Peyer's patch (tissue), 4 donors: ENCODE results near the gene AGTPBP1. TPM values are rescaled to one million over a fixed set of nuclear protein-coding genes. Genes with fewer than 3 reads are reported as not detected.
A peak's percentile ranks its signal among the peaks of the same experiment; 100 is the strongest.

Experiments used
- DNase-seq, 3 donors: peaks; one replicate each; pipeline ENCODE4 v3.0.0-alpha.2; 2017 to 2019
- H3K27ac ChIP-seq, 4 donors: fragments of 200-600 bp; sonication (generic); one replicate each; pipeline ENCODE4 v1.5.1; 2016 to 2019
- H3K27me3 ChIP-seq, 2 donors: fragments of 200-600 bp; sonication (generic); one replicate each; pipeline ENCODE4 v1.5.1; 2019
- H3K36me3 ChIP-seq, 3 donors: fragments of 200-600 bp; sonication (generic); one replicate each; pipeline ENCODE4 v1.5.1; 2016 to 2019
- H3K4me1 ChIP-seq, 4 donors: fragments of 200-600 bp; sonication (generic); one replicate each; pipeline ENCODE4 v1.5.1; 2016 to 2019
- H3K4me3 ChIP-seq, 4 donors: fragments of 200-600 bp; sonication (generic); 1 replicate in 3 of 4; 2 replicates in 1 of 4; pipeline ENCODE4 v1.5.1; 2016 to 2019; ENCODE audit warnings: mild to moderate bottlenecking in 1 of 4
- H3K9me3 ChIP-seq, 4 donors: fragments of 200-600 bp; sonication (generic); one replicate each; pipeline ENCODE4 v1.5.1; 2016 to 2019; ENCODE audit warnings: mild to moderate bottlenecking in 1 of 4
- POLR2A ChIP-seq, 2 donors: fragments of 450-650 bp; IDR thresholded peaks; one replicate each; pipeline ENCODE4 v1.5.1; 2017; ENCODE audit warnings: antibody characterized with exemption in 2 of 2, mild to moderate bottlenecking in 2 of 2, moderate library complexity in 2 of 2
- total RNA-seq, 4 donors: library from RNA; depleted of rRNA; stranded (reverse); fragments of >200 nt; gene quantifications; one replicate each; pipeline ENCODE4 v1.1.0, GENCODE V29; 2016
- TF ChIP-seq, protein P1 (sequence below), 6 experiments: fragments of 450-650 bp in 4 of 6; fragments of 200-600 bp in 2 of 6; sonication (generic) in 1 of 6; IDR thresholded peaks; one replicate each; pipeline ENCODE4 v1.5.1; 2017 to 2019; ENCODE audit warnings: antibody characterized with exemption in 6 of 6, mild to moderate bottlenecking in 3 of 6, moderate library complexity in 1 of 6

AGTPBP1 gene
- total RNA-seq, 4 donors from 2014 or later: 9.1 to 42.9 (median 13.0) TPM

DNA sequence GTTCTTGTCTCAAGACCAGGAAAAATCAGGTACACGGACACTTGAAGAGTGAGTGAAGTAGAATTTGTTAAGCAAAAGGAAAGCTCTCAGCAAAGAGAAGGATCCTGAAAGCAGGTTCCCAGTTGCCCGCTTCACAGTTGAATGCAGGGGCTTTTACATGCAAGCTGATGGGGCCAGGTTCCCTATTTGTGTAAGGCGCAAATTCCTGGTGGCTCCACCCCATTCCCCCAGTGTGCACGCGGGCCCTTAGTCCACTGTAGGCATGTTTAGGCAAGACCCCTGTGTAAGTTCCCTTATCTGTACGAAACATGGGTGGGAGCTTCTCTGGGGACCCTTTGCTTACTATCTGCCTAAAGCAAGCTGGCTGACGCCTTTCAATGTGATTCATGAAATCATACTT, 2.7 kb upstream of the AGTPBP1 start:
- peaks cover 0 to 8% (median 0%) of the 10 kb centered on the region in 4 donors for H3K4me1 ChIP-seq
- no peaks in the 10 kb centered on the region for H3K27me3 ChIP-seq
- H3K4me3 ChIP-seq: no peak overlapping the region
- TF ChIP-seq POLR2A (IDR thresholded peaks at IDR 0.05): no peak
- TF ChIP-seq, protein P1, sequence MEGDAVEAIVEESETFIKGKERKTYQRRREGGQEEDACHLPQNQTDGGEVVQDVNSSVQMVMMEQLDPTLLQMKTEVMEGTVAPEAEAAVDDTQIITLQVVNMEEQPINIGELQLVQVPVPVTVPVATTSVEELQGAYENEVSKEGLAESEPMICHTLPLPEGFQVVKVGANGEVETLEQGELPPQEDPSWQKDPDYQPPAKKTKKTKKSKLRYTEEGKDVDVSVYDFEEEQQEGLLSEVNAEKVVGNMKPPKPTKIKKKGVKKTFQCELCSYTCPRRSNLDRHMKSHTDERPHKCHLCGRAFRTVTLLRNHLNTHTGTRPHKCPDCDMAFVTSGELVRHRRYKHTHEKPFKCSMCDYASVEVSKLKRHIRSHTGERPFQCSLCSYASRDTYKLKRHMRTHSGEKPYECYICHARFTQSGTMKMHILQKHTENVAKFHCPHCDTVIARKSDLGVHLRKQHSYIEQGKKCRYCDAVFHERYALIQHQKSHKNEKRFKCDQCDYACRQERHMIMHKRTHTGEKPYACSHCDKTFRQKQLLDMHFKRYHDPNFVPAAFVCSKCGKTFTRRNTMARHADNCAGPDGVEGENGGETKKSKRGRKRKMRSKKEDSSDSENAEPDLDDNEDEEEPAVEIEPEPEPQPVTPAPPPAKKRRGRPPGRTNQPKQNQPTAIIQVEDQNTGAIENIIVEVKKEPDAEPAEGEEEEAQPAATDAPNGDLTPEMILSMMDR (IDR thresholded peaks at IDR 0.05): no peak
- no peaks in the 10 kb centered on the region for H3K36me3 ChIP-seq
- H3K9me3 ChIP-seq: no peaks in the 10 kb centered on the region
- no peak overlapping the region for H3K27ac ChIP-seq
- DNase-seq: no peak

DNA sequence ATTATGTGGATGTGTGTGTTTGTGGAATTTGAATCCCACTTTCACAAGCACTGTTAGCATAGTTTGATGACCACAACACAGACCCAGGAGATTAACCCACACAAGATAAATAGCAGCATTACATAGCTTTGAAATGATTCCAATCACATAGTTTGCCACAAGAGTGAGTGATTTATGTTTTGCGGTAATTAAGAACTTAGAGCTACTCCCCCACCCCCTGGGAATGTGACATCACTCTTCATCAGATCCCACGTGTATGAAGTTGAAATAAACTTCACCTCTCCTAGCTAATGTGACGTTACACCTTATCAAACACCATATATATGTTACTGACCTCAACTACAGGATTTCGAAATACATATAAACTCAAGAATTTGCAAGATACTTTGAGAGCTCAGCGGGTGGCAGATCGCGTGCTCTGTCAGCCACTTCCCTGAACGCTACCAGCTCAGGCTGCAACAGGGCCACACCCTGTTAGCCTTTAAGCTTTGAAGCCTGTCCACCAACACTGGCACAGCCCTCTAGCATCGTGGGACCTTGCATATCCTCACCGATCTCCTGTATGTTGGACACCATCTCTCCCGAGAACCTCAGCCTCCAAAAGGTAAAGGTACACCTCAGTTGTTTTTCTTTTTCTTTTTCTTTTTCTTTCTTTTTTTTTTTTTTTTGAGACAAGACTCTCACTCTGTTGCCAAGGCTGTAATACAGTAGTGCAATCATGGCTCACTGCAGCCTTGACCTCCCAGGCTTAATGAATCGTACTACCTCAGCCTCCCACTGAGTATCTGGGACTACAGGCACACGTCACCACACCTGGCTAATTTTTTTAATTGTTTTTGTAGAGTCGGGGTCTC, 1.7 kb upstream of the AGTPBP1 start:
- Histone ChIP-seq H3K9me3 (no peaks in the 10 kb centered on the region), H3K4me3 (no peak overlapping the region), H3K36me3 (no peaks in the 10 kb centered on the region), H3K27me3 (no peaks in the 10 kb centered on the region), H3K4me1 (peaks cover 0 to 8% (median 0%) of the 10 kb centered on the region in 4 donors), H3K27ac (no peak overlapping the region)
- peak in 1 of 3 donors; percentile 63 for DNase-seq
- TF ChIP-seq, protein P1 (IDR thresholded peaks at IDR 0.05): no peak
- no peak for TF ChIP-seq POLR2A (IDR thresholded peaks at IDR 0.05)

DNA sequence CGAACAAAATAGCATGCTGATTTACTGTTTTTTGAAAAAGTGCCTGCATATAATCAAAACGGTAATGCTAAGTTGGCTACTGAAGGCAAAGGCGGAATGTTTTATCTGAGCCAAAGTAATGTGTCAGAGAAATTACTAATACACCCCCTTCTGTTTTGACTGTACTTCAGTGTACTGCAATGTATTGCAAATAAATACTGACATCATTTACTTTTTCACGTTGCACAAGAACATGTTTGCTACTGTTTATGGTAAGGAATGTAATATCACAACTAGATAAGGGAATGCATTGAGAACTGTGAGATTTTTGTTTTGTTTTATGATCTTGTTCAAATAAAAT, 813 bp upstream of the AGTPBP1 start:
- TF ChIP-seq, protein P1 (IDR thresholded peaks at IDR 0.05): no peak
- no peak for TF ChIP-seq POLR2A (IDR thresholded peaks at IDR 0.05)
- no peak for DNase-seq
- Histone ChIP-seq H3K9me3 (no peaks in the 10 kb centered on the region), H3K27me3 (no peaks in the 10 kb centered on the region), H3K4me3 (peak overlapping the region; percentile 76 to 93 (median 86)), H3K27ac (peak overlapping the region; percentile 52 to 91 (median 86)), H3K4me1 (peaks cover 0 to 8% (median 0%) of the 10 kb centered on the region in 4 donors), H3K36me3 (no peaks in the 10 kb centered on the region)

DNA sequence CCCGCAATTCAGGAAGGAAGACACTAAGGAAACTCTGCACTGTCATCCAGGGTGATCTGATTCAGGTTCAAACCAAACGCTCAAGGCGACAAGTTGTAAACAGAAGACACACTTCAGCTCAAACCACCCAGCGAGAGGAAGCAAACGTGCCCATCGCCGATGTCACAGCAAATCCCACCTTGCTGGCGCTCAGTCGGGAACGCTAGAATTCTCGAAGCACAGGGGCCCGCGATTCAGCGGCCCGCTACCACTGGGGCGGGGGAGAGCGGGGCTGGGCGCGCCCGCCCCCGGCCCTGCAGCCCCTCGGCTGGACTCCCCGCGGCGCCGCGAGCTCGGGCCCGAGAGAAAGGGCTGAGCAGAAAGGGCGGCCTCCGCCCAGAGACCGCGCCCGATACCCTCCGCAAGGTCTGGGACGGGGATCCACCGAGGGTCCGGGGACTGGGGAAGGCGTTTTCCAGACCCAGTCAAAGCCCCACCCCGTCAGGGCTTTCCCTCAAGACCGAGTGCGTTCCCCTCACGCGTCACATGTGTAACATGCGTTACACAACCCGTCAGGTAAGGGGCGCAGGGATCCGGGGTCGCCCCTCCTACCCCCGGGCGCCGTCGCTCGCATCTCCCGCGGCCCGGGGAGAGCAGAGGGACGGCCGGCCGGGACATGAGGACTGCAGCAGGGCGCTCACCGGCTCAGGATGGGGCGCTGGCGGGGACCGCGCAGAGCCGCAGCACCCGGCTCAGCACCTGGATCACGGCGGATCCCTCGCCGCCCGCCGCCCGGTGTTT, 469 bp downstream of the AGTPBP1 start:
- DNase-seq: peak in 2 of 3 donors; percentile 34 to 65
- H3K4me1 ChIP-seq: peaks cover 0 to 8% (median 0%) of the 10 kb centered on the region in 4 donors

DNA sequence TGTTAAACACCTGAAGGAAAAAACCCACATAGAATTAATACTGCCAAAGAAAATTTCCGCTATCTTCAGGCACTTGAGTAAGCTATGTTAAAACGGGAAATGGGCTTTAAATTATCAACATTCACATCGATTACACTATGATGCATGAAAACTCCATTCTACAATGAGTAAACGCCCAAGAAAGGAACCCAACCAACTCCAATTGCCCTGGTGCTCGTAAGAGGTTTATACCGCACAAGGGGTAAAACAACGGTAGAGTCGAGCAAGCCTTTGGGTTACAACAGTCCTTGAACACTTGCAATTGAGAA, 1.0 kb downstream of the AGTPBP1 start:
- TF ChIP-seq, protein P1 (IDR thresholded peaks at IDR 0.05): no peak
- TF ChIP-seq POLR2A (IDR thresholded peaks at IDR 0.05): no peak
- Histone ChIP-seq H3K4me3 (peak overlapping the region; percentile 76 to 93 (median 86)), H3K36me3 (no peaks in the 10 kb centered on the region), H3K4me1 (peaks cover 0 to 8% (median 0%) of the 10 kb centered on the region in 4 donors), H3K9me3 (no peaks in the 10 kb centered on the region), H3K27ac (peak overlapping the region; percentile 75 to 91 (median 86)), H3K27me3 (no peaks in the 10 kb centered on the region)
- DNase-seq: no peak

More for the DNA sequence above, 469 bp downstream of the AGTPBP1 start:
- Histone ChIP-seq H3K9me3 (no peaks in the 10 kb centered on the region), H3K27me3 (no peaks in the 10 kb centered on the region), H3K36me3 (no peaks in the 10 kb centered on the region), H3K27ac (peak overlapping the region; percentile 75 to 91 (median 86)), H3K4me3 (peak overlapping the region; percentile 76 to 93 (median 86))
- TF ChIP-seq POLR2A (IDR thresholded peaks at IDR 0.05): no peak
- TF ChIP-seq, protein P1 (IDR thresholded peaks at IDR 0.05): no peak
